Measurements from ENCODE around the gene TMED6. TPM values are rescaled to one million over a fixed set of nuclear protein-coding genes. Genes with fewer than 3 reads are reported as not detected.

The TMED6 gene
- total RNA-seq, 4 donors from 2014 or later = not detected

DNA sequence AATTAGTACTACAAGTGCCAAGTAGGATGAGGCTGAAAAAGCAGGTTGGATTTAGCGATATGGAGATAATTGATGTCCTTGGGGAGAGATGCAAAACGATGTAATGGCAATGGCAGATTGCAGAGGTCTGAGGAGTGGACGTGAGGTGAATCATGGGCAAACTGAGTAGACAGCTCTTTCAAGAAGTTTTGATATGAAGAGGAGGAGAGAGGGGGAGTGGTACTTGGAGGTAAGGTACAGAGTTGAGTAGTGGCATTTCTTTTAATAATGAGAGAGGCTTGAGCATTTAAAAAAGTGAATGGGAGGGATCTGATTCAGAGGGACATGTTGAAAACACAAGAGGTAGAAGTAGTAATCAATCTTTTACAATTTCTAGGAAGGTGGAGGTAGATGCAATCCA is 58.2 kb downstream of the TMED6 start:
- Histone ChIP-seq H3K27ac (replicated peaks in 1 of 4) (no peak overlapping the region), H3K27me3 (no peaks in the 10 kb centered on the region), H3K36me3 (peaks cover 0 to 39% (median 2%) of the 10 kb centered on the region in 4 donors), H3K9me3 (no peaks in the 10 kb centered on the region), H3K4me3 (no peak overlapping the region), H3K4me1 (no peaks in the 10 kb centered on the region)
- intact Hi-C loops (cut with DNase I) = no loop called here
- DNase-seq (ENCODE audit: extremely low spot score) = no peak
- 72% methylated on average over 3 of the region's 3 CpGs for WGBS
- no peak for TF ChIP-seq EP300 (IDR thresholded peaks at IDR 0.05)
- no peak for TF ChIP-seq POLR2A (IDR thresholded peaks at IDR 0.05; ENCODE audit: low read depth)

Other genes starting within 250 kb of the TMED6 start
- gene HAS3, start 246.1 kb downstream of the TMED6 start, total RNA-seq = 1 to 10 TPM in 1 of 4 donors, under 1 TPM in 3; 0.13 to 1.3 (median 0.49) TPM
- 10 to 100 TPM; 59.8 to 94.4 (median 69.4) TPM for gene CHTF8, start 219.2 kb downstream of the TMED6 start, total RNA-seq
- 10 to 100 TPM; 23.3 to 32.6 (median 24.0) TPM for gene UTP4, start 219.1 kb downstream of the TMED6 start, total RNA-seq
- 10 to 100 TPM; 36.1 to 73.4 (median 54.8) TPM for gene SNTB2, start 164.6 kb downstream of the TMED6 start, total RNA-seq
- 10 to 100 TPM; 41.9 to 46.5 (median 43.6) TPM for gene VPS4A, start 40.4 kb downstream of the TMED6 start, total RNA-seq
- gene PDF, start 21.2 kb downstream of the TMED6 start, total RNA-seq = 10 to 100 TPM in 3 of 4 donors, 1 to 10 TPM in 1; 5.4 to 17.5 (median 12.6) TPM
- 10 to 100 TPM; 26.3 to 56.7 (median 46.0) TPM for gene COG8, start 12.2 kb downstream of the TMED6 start, total RNA-seq
- gene NIP7, start 12.0 kb downstream of the TMED6 start, total RNA-seq = 10 to 100 TPM in 3 of 4 donors, 1 to 10 TPM in 1; 7.9 to 18.2 (median 11.3) TPM
- 10 to 100 TPM; 15.9 to 28.0 (median 20.6) TPM for gene TERF2, start 34.2 kb upstream of the TMED6 start, total RNA-seq
- gene CYB5B, start 72.8 kb upstream of the TMED6 start, total RNA-seq = 10 to 100 TPM; 26.7 to 31.2 (median 29.1) TPM
- 10 to 100 TPM; 47.1 to 68.4 (median 59.6) TPM for gene NFAT5, start 214.2 kb upstream of the TMED6 start, total RNA-seq